PC-9 (cell line): ENCODE data around the gene CTBP2. TPM values are rescaled to one million over a fixed set of nuclear protein-coding genes. Genes with fewer than 3 reads are reported as not detected.

Experiments
- BruUV-seq: library from RNA; stranded (reverse); fragments of 400-500 nt; replicated peaks from 2 replicates; lab custom pipeline; 2021; lab: Mats Ljungman, UMichigan
- CTCF ChIA-PET: fragments of 300-600 bp; sonication (Branson Sonifier 250); formaldehyde crosslinking; loops from one replicate; lab custom pipeline; 2022; ENCODE audit warnings: antibody characterized with exemption; lab: Charles Lee
- POLR2A ChIA-PET: fragments of 300-600 bp; sonication (Branson Sonifier 250); formaldehyde crosslinking; loops from one replicate; lab custom pipeline; 2022; ENCODE audit warnings: antibody characterized with exemption; ENCODE audit not compliant: unreplicated experiment; lab: Charles Lee
- DNase-seq, 2 experiments: peaks; one replicate each; pipeline versions ENCODE4 v3.0.0 to v3.0.0-alpha.2; 2015 to 2022; ENCODE audit warnings: mixed read lengths in 1 of 2
- H2AFZ ChIP-seq: fragments of 200-600 bp; sonication (generic); 2 replicates; pipeline ENCODE4 v1.8.1; 2017; ENCODE audit warnings: antibody characterized with exemption
- H3F3A ChIP-seq: fragments of 200-600 bp; sonication (generic); 2 replicates; pipeline ENCODE4 v1.8.1; 2017; ENCODE audit warnings: antibody characterized with exemption, mild to moderate bottlenecking, low read depth; ENCODE audit not compliant: insufficient read depth
- H3K27ac ChIP-seq: fragments of 200-600 bp; sonication (generic); 2 replicates; pipeline ENCODE4 v1.6.1; 2016; ENCODE audit warnings: mixed run types
- H3K27me3 ChIP-seq: fragments of 200-600 bp; sonication (generic); 2 replicates; pipeline ENCODE4 v1.6.1; 2016; ENCODE audit warnings: low read depth, mixed run types; ENCODE audit not compliant: insufficient read depth
- H3K36me3 ChIP-seq: fragments of 200-600 bp; sonication (generic); 2 replicates; pipeline ENCODE4 v1.6.1; 2016; ENCODE audit warnings: low read depth, mixed run types
- H3K4me1 ChIP-seq: fragments of 200-600 bp; sonication (generic); replicated peaks from 2 replicates; pipeline ENCODE4 v1.6.1; 2016; ENCODE audit warnings: mixed run types; ENCODE audit not compliant: insufficient read depth
- H3K4me2 ChIP-seq: fragments of 200-600 bp; sonication (generic); 2 replicates; pipeline ENCODE4 v1.6.1; 2017; ENCODE audit warnings: mixed run types
- H3K4me3 ChIP-seq: fragments of 200-600 bp; sonication (generic); 2 replicates; pipeline ENCODE4 v1.6.1; 2016; ENCODE audit warnings: mixed run types
- H3K79me2 ChIP-seq: fragments of 200-600 bp; sonication (generic); 2 replicates; pipeline ENCODE4 v1.6.1; 2017; ENCODE audit warnings: low read depth, mixed run types
- H3K9me2 ChIP-seq: fragments of 200-600 bp; sonication (generic); 2 replicates; pipeline ENCODE4 v1.8.1; 2017; ENCODE audit warnings: mild to moderate bottlenecking; ENCODE audit not compliant: insufficient read depth
- H3K9me3 ChIP-seq: fragments of 200-600 bp; sonication (generic); 2 replicates; pipeline ENCODE4 v1.8.1; 2016; ENCODE audit warnings: low read depth; ENCODE audit not compliant: insufficient read depth
- H4K20me1 ChIP-seq: fragments of 200-600 bp; sonication (generic); 2 replicates; pipeline ENCODE4 v1.8.1; 2017; ENCODE audit not compliant: insufficient read depth
- EZH2 ChIP-seq: fragments of 200-600 bp; sonication (generic); IDR thresholded peaks from 2 replicates; pipeline ENCODE4 v1.8.0; 2017; ENCODE audit warnings: antibody characterized with exemption, low read depth
- intact Hi-C: fragments of 100-400 bp; cut with micrococcal nuclease; formaldehyde crosslinking; loops from one replicate; pipeline ENCODE4 v1.10.0; 2022; ENCODE audit not compliant: unreplicated experiment
- total RNA-seq: library from RNA; stranded (reverse); gene quantifications from 2 replicates; pipeline ENCODE4 v1.2.3, GENCODE V29; 2021
- TF ChIP-seq, protein P1 (sequence below): fragments of 200-600 bp; sonication (generic); conservative IDR thresholded peaks from 2 replicates; pipeline ENCODE4 v1.6.1; 2017; ENCODE audit warnings: mixed run types, antibody characterized with exemption, mild to moderate bottlenecking, moderate library complexity

Gene CTBP2
- total RNA-seq, 1 experiment from 2014 or later = 60.5 TPM

DNA sequence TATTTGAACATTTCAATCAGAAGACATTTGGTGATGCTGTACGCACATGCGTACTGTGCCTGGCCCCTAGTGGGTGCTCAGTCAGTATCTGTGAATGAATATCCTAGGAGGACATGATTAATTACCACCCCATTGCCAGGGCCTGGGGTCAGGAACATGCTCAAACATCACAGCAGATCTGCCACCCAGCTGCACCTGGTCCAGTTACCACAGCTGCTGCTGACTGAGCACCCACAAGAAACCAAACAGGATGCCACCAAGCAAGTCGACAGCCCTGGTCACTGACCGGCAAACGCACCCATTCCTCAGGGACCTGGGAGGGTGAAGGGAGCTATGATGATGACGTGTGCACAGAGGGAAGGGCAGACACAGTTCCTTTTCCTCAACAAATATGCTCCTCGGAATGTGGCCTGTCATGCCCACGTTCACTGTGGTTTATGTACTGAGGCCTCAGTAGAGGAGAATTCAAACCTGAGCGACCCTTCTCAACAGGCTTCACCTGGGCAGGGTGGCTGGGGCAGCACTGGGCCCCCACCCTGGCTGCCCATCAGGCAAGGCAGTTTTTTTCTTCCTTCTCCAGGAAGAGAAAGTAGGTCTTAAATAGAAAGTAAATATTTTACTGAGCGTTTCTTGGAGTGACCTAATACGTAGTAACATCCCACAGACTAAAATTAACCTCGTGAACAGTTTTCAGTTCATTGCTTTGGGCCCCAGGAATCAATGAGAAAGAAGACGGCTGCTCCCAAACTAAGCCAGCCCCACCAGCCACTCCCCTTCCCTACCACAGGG, 13.4 kb downstream of the CTBP2 start:
- BruUV-seq = no TSS peak
- POLR2A ChIA-PET = no interaction called here
- Histone ChIP-seq H3K4me3 (no peak overlapping the region), H3K4me2 (no peak overlapping the region), H3K9me2 (no peaks in the 10 kb centered on the region), H3K27me3 (no peaks in the 10 kb centered on the region), H3F3A (no peaks in the 10 kb centered on the region), H4K20me1 (peaks cover 88% of the 10 kb centered on the region), H3K27ac (no peak overlapping the region), H3K79me2 (peaks cover 98% of the 10 kb centered on the region), H3K4me1 (no peaks in the 10 kb centered on the region), H3K9me3 (no peaks in the 10 kb centered on the region), H3K36me3 (0 out of 2 replicates have a peak, but pooled peaks cover 4% of the 10 kb centered on the region), H2AFZ (no peak overlapping the region)
- no peak for TF ChIP-seq EZH2
- TF ChIP-seq, protein P1, sequence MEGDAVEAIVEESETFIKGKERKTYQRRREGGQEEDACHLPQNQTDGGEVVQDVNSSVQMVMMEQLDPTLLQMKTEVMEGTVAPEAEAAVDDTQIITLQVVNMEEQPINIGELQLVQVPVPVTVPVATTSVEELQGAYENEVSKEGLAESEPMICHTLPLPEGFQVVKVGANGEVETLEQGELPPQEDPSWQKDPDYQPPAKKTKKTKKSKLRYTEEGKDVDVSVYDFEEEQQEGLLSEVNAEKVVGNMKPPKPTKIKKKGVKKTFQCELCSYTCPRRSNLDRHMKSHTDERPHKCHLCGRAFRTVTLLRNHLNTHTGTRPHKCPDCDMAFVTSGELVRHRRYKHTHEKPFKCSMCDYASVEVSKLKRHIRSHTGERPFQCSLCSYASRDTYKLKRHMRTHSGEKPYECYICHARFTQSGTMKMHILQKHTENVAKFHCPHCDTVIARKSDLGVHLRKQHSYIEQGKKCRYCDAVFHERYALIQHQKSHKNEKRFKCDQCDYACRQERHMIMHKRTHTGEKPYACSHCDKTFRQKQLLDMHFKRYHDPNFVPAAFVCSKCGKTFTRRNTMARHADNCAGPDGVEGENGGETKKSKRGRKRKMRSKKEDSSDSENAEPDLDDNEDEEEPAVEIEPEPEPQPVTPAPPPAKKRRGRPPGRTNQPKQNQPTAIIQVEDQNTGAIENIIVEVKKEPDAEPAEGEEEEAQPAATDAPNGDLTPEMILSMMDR = no peak
- DNase-seq = no peak
- intact Hi-C loops = loop anchor here (1.0 kb wide), 1 partner anchor 18 kb away; no protein-coding TSS in a partner anchor
- CTCF ChIA-PET = no interaction called here

DNA sequence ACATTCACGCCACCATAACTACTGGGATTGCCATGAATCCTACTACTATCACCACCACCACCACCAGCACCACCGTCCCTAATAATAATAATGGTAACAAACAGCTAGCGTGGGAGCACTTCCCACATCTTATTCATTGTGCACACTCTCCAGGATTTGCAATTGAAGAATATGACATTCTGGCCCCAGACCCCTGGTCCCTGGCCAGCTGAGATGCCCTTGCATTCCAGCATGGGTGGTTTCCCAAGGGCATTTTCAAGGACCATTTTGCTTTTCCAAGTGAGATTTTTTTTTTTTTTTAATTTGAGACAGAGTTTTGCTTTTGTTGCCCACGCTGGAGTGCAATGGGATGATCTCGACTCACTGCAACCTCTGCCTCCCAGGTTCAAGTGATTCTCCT, 14.7 kb downstream of the CTBP2 start:
- Histone ChIP-seq H3K36me3 (0 out of 2 replicates have a peak, but pooled peaks cover 4% of the 10 kb centered on the region), H3K4me3 (no peak overlapping the region), H3K4me1 (no peaks in the 10 kb centered on the region), H3K9me2 (no peaks in the 10 kb centered on the region), H3F3A (no peaks in the 10 kb centered on the region), H4K20me1 (peaks cover 93% of the 10 kb centered on the region), H3K27ac (no peak overlapping the region), H2AFZ (no peak overlapping the region), H3K4me2 (no peak overlapping the region), H3K9me3 (no peaks in the 10 kb centered on the region), H3K79me2 (peaks cover 96% of the 10 kb centered on the region), H3K27me3 (no peaks in the 10 kb centered on the region)
- intact Hi-C loops = no loop called here
- CTCF ChIA-PET = no interaction called here
- POLR2A ChIA-PET = no interaction called here
- DNase-seq = no peak
- BruUV-seq = no TSS peak
- no peak for TF ChIP-seq EZH2
- TF ChIP-seq, protein P1 = no peak

DNA sequence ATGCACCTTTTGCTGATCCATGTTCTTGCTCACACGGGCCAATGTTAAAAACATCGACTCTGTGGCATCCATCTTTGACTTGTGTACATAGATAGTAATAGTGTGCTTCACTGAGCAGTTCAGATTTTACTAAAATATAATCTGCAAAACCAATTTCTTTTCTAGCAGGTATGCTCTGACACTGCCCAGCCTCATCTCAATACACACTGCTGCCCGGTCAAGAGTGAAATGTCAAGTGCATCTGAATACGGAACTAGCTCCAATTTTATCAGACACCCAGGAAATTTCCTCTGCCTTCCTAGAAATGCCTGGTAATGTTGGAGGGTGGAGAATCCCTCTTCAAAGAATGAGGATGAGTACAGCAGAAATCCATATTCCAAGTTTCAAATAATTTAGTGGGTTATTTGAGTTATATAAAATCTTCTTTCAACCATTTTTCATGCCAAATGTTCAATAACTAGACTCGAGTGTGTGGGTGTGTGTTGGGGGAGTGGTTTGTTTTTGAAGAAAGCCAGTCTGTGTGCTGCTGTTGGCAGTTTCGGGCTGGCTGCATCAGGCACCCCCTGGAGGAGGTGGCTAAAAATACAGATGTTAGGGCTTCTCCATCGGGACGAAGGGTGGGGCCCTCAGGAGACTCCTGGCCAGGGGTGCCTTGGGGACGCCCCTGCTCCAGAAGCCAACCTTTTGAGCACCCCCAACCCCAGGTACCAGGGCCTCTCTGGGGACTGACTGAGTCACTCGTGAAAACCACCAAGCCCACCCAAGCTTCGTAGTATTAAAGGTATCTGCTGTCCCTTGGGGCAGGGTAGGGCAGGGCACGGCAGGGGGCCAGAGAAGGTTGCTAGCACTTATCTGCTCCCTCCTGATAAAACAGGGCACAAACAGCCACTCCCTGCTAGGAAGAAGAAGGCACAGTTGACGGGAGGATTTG, 15.4 kb downstream of the CTBP2 start:
- ChIA-PET POLR2A (no interaction called here), CTCF (no interaction called here)
- no peak for DNase-seq
- no TSS peak for BruUV-seq
- TF ChIP-seq, protein P1 = no peak; the same call in 1 of the 2 replicates
- no peak for TF ChIP-seq EZH2
- Histone ChIP-seq H3K4me2 (no peak overlapping the region), H3K4me1 (no peaks in the 10 kb centered on the region), H3F3A (no peaks in the 10 kb centered on the region), H3K9me2 (no peaks in the 10 kb centered on the region), H3K27ac (no peak overlapping the region), H3K79me2 (peaks cover 97% of the 10 kb centered on the region), H4K20me1 (peaks cover 95% of the 10 kb centered on the region), H3K36me3 (0 out of 2 replicates have a peak, but pooled peaks cover 4% of the 10 kb centered on the region), H3K4me3 (no peak overlapping the region), H2AFZ (no peak overlapping the region), H3K9me3 (no peaks in the 10 kb centered on the region), H3K27me3 (no peaks in the 10 kb centered on the region)
- intact Hi-C loops = no loop called here
